ENCODE data around the gene CMSS1. TPM values are rescaled to one million over a fixed set of nuclear protein-coding genes. Genes with fewer than 3 reads are reported as not detected.
"Not testable (repeated sequence)": the region's sequence is repeated elsewhere in the genome, so short reads cannot be mapped to it uniquely, and the experiment has no call there.

Gene CMSS1
- total and polyA plus RNA-seq, 11 donors, result 13.5 to 48.4 (median 34.8) TPM

- DNase-seq (peak; percentile 80 to 85 (median 82)), ATAC-seq (peak; percentile 48 to 88 (median 74))
- Histone ChIP-seq H3K36me3 (no peaks in the 10 kb centered on the region), H3K27me3 (no peaks in the 10 kb centered on the region), H3K27ac (peak overlapping the region; percentile 3 to 92 (median 76)), H3K4me3 (no peak overlapping the region), H3K4me1 (peaks cover 12 to 81% (median 51%) of the 10 kb centered on the region in 12 donors), H3K9me3 (no peaks in the 10 kb centered on the region)
- no peak for TF ChIP-seq CTCF (IDR thresholded peaks at IDR 0.05)
- no peak for TF ChIP-seq POLR2A (IDR thresholded peaks at IDR 0.05)
- intact Hi-C loops (cut with DNase I), result loop anchor here in 4 of 10 donors (10.0 kb wide), 3 partner anchors 91 to 171 kb away; no protein-coding TSS in a partner anchor
- WGBS, 4 donors, result 38 to 59% (median 42%) methylated on average over 3 of the region's 3 CpGs
Observed at GRCh38 chr3:100045696-100046095, 228.0 kb downstream of the CMSS1 start.

GRCh38 chr3:100046986-100047385 lies 229.3 kb downstream of the CMSS1 start:
- peak overlapping the region in 1 of 12 donors; percentile 18 for H3K4me3 ChIP-seq
- TF ChIP-seq CTCF (IDR thresholded peaks at IDR 0.05) (no peak), POLR2A (IDR thresholded peaks at IDR 0.05) (no peak)
- H3K27ac ChIP-seq, result peak overlapping the region in 11 of 12 donors; percentile 10 to 92 (median 80)
- DNase-seq (no peak), ATAC-seq (no peak)
- H3K4me1 ChIP-seq, result peaks cover 7 to 68% (median 39%) of the 10 kb centered on the region in 12 donors
- no peaks in the 10 kb centered on the region for H3K27me3 ChIP-seq
- WGBS, 4 donors, result 64 to 81% (median 71%) methylated on average over 2 of the region's 2 CpGs
- intact Hi-C loops (cut with DNase I), result loop anchor here in 4 of 10 donors (10.0 kb wide), 3 partner anchors 92 to 172 kb away; no protein-coding TSS in a partner anchor
- no peaks in the 10 kb centered on the region for H3K9me3 ChIP-seq
- H3K36me3 ChIP-seq, result no peaks in the 10 kb centered on the region

GRCh38 chr3:100047455-100048141 lies 229.9 kb downstream of the CMSS1 start:
- Histone ChIP-seq H3K4me1 (peaks cover 2 to 62% (median 33%) of the 10 kb centered on the region in 12 donors), H3K9me3 (no peaks in the 10 kb centered on the region), H3K36me3 (no peaks in the 10 kb centered on the region), H3K27ac (peak overlapping the region; percentile 10 to 92 (median 76)), H3K27me3 (no peaks in the 10 kb centered on the region), H3K4me3 (peak overlapping the region in 1 of 12 donors; percentile 18)
- intact Hi-C loops (cut with DNase I), result loop anchor here in 4 of 10 donors (10.0 kb wide), 3 partner anchors 93 to 173 kb away; no protein-coding TSS in a partner anchor
- TF ChIP-seq CTCF (IDR thresholded peaks at IDR 0.05) (no peak), POLR2A (IDR thresholded peaks at IDR 0.05) (no peak)
- ATAC-seq (peak; percentile 27 to 62 (median 40)), DNase-seq (no peak)
- 54 to 85% (median 74%) methylated on average over 6 of the region's 6 CpGs for WGBS, 4 donors

GRCh38 chr3:100048248-100048647 lies 230.6 kb downstream of the CMSS1 start:
- intact Hi-C loops (cut with DNase I), result loop anchor here in 4 of 10 donors (10.0 kb wide), 3 partner anchors 93 to 173 kb away; no protein-coding TSS in a partner anchor
- Histone ChIP-seq H3K4me3 (no peak overlapping the region), H3K36me3 (no peaks in the 10 kb centered on the region), H3K27ac (peak overlapping the region in 11 of 12 donors; percentile 10 to 92 (median 80)), H3K4me1 (peaks cover 0 to 56% (median 28%) of the 10 kb centered on the region in 12 donors), H3K9me3 (no peaks in the 10 kb centered on the region), H3K27me3 (no peaks in the 10 kb centered on the region)
- 91 to 96% (median 94%) methylated on average over 3 of the region's 3 CpGs for WGBS, 4 donors
- ATAC-seq (no peak), DNase-seq (no peak)
- no peak for TF ChIP-seq POLR2A (IDR thresholded peaks at IDR 0.05)
- no peak for TF ChIP-seq CTCF (IDR thresholded peaks at IDR 0.05)

GRCh38 chr3:100051513-100051912 lies 233.9 kb downstream of the CMSS1 start:
- intact Hi-C loops (cut with DNase I); ATAC-seq: not testable (repeated sequence)
- WGBS, 4 donors, result 87 to 96% (median 96%) methylated on average over 3 of the region's 3 CpGs

More at GRCh38 chr3:100051513-100051912, 233.9 kb downstream of the CMSS1 start:
- not testable (repeated sequence) for H3K36me3 ChIP-seq, H3K27me3 ChIP-seq, DNase-seq, H3K27ac ChIP-seq, H3K9me3 ChIP-seq, H3K4me3 ChIP-seq
- H3K4me1 ChIP-seq, result peaks cover 0 to 27% (median 17%) of the 10 kb centered on the region in 12 donors

Data from heart left ventricle (tissue), 16 donors.